ENCODE data around the gene SMAD3. TPM values are rescaled to one million over a fixed set of nuclear protein-coding genes. Genes with fewer than 3 reads are reported as not detected.

Gene SMAD3
- total RNA-seq, 1 donor from 2014 or later: 8.2 TPM

- DNase-seq (ENCODE audit: low spot score): no peak
- TF ChIP-seq, protein P1, sequence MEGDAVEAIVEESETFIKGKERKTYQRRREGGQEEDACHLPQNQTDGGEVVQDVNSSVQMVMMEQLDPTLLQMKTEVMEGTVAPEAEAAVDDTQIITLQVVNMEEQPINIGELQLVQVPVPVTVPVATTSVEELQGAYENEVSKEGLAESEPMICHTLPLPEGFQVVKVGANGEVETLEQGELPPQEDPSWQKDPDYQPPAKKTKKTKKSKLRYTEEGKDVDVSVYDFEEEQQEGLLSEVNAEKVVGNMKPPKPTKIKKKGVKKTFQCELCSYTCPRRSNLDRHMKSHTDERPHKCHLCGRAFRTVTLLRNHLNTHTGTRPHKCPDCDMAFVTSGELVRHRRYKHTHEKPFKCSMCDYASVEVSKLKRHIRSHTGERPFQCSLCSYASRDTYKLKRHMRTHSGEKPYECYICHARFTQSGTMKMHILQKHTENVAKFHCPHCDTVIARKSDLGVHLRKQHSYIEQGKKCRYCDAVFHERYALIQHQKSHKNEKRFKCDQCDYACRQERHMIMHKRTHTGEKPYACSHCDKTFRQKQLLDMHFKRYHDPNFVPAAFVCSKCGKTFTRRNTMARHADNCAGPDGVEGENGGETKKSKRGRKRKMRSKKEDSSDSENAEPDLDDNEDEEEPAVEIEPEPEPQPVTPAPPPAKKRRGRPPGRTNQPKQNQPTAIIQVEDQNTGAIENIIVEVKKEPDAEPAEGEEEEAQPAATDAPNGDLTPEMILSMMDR (IDR thresholded peaks at IDR 0.05; ENCODE audit: unreplicated experiment): no peak
- peaks cover 4% of the 10 kb centered on the region for H3K4me1 Mint-ChIP-seq (ENCODE audit: unreplicated experiment)
- H3K27me3 Mint-ChIP-seq (ENCODE audit: unreplicated experiment): peaks cover 6% of the 10 kb centered on the region
- H3K9me3 Mint-ChIP-seq (ENCODE audit: unreplicated experiment): no peaks in the 10 kb centered on the region
- H3K27ac Mint-ChIP-seq (ENCODE audit: unreplicated experiment): no peak overlapping the region
- H3K36me3 Mint-ChIP-seq (ENCODE audit: low read depth, unreplicated experiment): peaks cover 6% of the 10 kb centered on the region
- H3K4me3 Mint-ChIP-seq (ENCODE audit: unreplicated experiment): no peak overlapping the region
Measured at GRCh38 chr15:67165254-67166253, 100.2 kb downstream of the SMAD3 start.

DNA sequence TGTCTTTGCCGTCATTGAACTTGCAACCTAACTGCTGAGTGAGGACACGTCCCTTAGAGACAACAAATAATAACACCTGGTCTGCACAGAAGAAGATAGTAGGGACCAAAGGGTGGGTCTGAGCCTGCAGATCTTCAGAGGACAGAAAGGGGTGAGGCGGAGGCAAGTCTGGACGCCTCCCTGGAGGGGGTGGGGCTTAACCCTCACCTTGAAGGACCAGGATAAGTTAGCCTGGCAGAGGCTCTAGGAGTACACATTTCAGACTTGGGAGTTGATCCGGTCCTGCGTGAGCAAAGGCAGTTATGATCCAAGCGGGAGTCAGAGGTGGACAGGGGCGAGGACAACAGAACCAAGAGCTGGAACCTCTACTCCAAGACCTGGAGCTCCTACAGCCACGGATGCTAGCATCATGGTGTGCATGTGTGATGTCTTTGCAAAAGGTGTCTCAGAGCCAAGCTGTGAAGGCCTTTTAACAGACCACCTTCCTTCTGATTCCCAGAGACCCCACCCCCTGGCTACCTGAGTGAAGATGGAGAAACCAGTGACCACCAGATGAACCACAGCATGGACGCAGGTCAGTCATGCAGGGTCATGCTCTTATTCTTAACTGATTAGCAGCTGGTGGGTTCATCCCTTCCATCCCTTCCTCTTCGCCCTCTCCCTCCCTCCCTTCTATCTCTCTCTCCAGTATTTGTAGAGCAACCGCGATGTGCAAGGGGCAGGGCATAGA lies 101.0 kb downstream of the SMAD3 start:
- TF ChIP-seq, protein P1 (IDR thresholded peaks at IDR 0.05; ENCODE audit: unreplicated experiment): no peak
- Mint-ChIP-seq H3K27me3 (ENCODE audit: unreplicated experiment) (peaks cover 6% of the 10 kb centered on the region), H3K9me3 (ENCODE audit: unreplicated experiment) (no peaks in the 10 kb centered on the region), H3K4me1 (ENCODE audit: unreplicated experiment) (peaks cover 4% of the 10 kb centered on the region), H3K4me3 (ENCODE audit: unreplicated experiment) (no peak overlapping the region), H3K27ac (ENCODE audit: unreplicated experiment) (no peak overlapping the region), H3K36me3 (ENCODE audit: low read depth, unreplicated experiment) (peaks cover 6% of the 10 kb centered on the region)
- no peak for DNase-seq (ENCODE audit: low spot score)

GRCh38 chr15:67167091-67167490 lies 101.7 kb downstream of the SMAD3 start:
- Mint-ChIP-seq H3K4me3 (ENCODE audit: unreplicated experiment) (no peak overlapping the region), H3K9me3 (ENCODE audit: unreplicated experiment) (no peaks in the 10 kb centered on the region), H3K4me1 (ENCODE audit: unreplicated experiment) (peaks cover 4% of the 10 kb centered on the region), H3K27me3 (ENCODE audit: unreplicated experiment) (peaks cover 6% of the 10 kb centered on the region), H3K27ac (ENCODE audit: unreplicated experiment) (no peak overlapping the region), H3K36me3 (ENCODE audit: low read depth, unreplicated experiment) (peaks cover 6% of the 10 kb centered on the region)
- TF ChIP-seq, protein P1 (IDR thresholded peaks at IDR 0.05; ENCODE audit: unreplicated experiment): no peak
- DNase-seq (ENCODE audit: low spot score): no peak

- TF ChIP-seq, protein P1 (IDR thresholded peaks at IDR 0.05; ENCODE audit: unreplicated experiment): no peak
- Mint-ChIP-seq H3K27me3 (ENCODE audit: unreplicated experiment) (peaks cover 5% of the 10 kb centered on the region), H3K27ac (ENCODE audit: unreplicated experiment) (no peak overlapping the region), H3K36me3 (ENCODE audit: low read depth, unreplicated experiment) (peaks cover 6% of the 10 kb centered on the region), H3K9me3 (ENCODE audit: unreplicated experiment) (no peaks in the 10 kb centered on the region), H3K4me1 (ENCODE audit: unreplicated experiment) (peaks cover 5% of the 10 kb centered on the region), H3K4me3 (ENCODE audit: unreplicated experiment) (no peak overlapping the region)
- no peak for DNase-seq (ENCODE audit: low spot score)
Measured at GRCh38 chr15:67168694-67169093, 103.3 kb downstream of the SMAD3 start.
